Right hindlimb (tissue), 1 donor: ENCODE measurements around the gene KRTAP2-1.
"Not testable (repeated sequence)": the region's sequence is repeated elsewhere in the genome, so short reads cannot be mapped to it uniquely, and the experiment has no call there.

ENCODE experiments used
- DNase-seq: peaks from one replicate; pipeline ENCODE4 v3.0.0-alpha.2; 2018

Gene KRTAP2-1, protein sequence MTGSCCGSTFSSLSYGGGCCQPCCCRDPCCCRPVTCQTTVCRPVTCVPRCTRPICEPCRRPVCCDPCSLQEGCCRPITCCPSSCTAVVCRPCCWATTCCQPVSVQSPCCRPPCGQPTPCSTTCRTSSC

DNA sequence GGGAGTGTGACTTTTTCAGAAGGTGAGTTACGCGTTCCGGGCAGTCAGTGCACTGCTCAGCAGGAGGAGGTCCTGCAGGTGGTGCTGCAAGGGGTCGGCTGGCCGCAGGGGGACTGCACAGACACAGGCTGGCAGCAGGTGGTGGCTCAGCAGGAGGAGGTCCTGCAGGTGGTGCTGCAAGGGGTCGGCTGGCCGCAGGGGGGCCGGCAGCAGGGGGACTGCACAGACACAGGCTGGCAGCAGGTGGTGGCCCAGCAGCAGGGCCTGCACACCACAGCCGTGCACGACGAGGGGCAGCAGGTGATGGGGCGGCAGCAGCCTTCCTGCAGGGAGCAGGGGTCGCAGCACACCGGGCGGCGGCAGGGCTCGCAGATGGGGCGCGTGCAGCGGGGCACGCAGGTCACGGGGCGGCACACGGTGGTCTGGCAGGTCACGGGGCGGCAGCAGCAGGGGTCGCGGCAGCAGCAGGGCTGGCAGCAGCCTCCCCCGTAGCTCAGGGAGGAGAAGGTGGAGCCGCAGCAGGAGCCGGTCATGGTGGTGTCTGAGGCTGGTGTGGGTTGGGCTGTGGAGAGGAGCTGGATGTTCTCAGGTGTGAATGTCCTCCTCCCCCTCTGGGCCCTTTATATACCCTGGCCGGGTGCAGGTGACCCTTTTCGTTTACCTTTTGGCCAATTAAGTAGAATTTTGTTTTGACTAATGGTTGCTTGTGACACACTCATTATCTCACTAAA lies at the start of gene KRTAP2-1:
Gene KRTAP2-1, minus strand, starts transcription at position 582 of the 731 bp plus-strand sequence. Its CDS starts 49 bp downstream, at position 533.
- not testable (repeated sequence) for DNase-seq

DNA sequence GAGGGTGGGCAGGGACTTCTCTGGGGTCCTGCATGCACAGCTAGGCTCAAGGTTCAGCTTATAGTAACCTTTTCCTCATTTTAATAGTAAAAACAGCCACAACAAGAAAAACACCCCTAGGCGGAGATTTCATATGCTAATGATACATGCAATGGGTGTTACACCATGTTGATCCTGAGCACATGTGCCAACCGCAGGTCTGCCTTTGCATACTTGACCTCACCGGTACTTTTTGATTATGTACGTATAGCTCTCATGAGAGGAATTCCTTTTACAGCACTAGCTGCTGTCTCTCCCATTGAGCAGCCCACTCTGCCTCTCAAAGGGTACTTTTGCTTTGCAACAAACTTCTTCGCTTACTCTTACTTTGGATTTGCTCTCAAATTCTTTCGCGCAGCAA lies 48.9 kb upstream of the KRTAP2-1 start:
- DNase-seq: no peak

DNA sequence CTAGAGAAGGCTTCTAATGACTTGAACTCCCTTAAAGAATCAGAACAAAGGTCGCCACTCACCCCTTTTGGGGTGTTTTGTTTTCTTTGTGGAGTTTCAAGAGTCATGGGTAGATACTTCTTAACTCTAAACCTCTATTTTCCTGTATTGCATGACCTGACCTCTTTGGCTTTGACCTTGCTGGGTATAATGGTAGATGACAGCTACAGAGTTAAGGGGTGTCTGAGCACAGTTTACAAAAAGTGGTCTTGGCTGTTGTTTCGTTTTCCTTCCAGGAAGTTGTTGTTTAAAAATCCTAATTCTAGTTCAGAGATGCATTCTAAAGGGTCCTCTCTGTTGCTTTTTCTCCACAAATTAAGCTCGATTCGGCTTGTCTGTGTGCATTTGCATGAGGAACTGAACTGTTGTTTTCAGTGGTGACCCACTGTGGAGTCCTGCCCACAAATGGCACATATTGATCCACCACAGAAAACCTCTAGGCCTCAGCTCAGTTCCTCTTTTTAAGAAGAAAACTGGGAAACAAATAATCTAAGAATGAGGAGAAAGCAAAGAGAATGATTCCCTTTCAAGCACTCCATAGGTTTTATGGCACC lies 41.7 kb upstream of the KRTAP2-1 start:
- DNase-seq: not testable (repeated sequence)

DNA sequence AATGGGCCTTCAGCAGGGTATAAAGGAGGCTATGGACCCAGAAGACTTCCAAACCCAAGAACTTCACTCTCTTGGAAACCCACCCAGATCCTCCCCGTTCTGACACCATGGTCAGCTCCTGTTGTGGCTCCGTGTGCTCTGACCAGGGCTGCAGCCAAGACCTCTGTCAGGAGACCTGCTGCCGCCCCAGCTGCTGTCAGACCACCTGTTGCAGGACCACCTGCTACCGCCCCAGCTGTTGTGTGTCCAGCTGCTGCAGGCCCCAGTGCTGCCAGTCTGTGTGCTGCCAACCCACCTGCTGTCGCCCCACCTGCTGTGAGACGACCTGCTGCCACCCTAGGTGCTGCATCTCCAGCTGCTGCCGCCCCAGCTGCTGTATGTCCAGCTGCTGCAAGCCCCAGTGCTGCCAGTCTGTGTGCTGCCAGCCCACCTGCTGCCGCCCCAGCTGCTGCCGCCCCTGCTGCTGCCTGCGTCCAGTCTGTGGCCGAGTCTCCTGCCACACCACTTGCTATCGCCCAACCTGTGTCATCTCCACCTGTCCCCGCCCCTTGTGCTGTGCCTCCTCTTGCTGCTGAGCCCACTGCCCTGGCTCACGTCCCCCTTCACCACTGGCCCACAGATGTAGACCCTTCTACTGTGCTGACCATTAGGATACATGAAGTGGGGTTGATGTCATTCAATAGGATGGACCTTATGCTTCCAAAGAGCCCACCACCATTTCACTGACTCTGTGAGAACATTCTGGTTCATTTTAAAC lies 37.2 kb upstream of the KRTAP2-1 start, which contains the start of gene KRTAP4-7:
Gene KRTAP4-7, plus strand, starts transcription at position 51 of the 757 bp plus-strand sequence. Its CDS starts 57 bp downstream, at position 108.
- DNase-seq: not testable (repeated sequence)

DNA sequence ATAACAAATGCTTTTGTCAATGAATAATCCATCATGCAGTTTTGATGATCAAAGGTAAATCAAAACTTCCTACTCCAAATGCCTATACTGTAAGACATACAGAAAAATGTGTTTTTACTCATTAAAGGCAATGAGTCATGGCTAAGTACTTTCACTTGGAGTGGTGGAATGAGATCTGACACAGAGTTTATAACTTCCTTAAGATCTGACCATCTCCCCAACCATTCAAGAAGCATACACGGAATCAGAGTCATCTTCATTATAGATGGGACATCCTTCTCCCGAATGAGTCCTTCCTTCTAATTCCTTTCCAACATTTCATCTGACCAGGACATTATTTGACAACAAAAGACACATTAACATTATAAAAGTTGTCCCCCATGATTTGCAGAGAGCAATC lies 36.3 kb upstream of the KRTAP2-1 start:
- DNase-seq: not testable (repeated sequence)

DNA sequence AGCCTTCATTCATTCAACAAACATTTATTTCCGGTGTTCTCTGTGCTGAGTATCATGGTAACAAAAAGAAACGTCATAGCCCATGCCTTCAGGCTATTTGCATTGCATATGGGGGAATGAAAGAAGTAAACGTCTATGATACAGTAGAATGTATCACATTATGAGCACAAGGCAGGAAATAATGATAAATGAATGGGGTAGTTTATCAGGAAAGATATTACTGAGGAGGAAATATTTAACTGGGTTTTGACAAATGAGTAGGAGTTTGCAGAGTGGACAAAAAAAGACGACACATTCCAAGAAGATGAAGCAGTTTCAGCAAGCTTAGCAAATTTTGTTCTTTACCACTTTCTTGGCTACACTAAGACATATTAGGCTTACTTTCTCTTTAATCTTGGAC lies 35.5 kb upstream of the KRTAP2-1 start:
- no peak for DNase-seq

DNA sequence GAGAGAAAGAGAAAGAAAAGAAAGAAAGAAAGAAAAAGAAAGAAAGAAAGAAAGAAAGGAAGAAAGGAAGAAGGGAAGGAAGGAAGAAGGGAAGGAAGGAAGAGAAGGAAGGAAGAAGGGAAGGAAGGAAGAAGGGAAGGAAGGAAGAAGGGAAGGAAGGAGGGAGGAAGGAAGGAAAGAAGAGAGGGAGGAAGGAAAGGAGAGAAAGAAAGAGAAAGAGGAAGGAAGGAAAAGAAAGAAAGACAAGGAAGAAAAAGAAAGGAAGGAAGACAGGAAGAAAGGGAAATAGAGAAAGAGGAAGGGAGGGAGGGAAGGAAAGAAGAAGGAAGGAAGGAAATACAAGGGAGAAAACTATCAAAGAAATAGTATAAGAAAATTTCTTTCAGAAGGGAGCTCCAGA lies 29.7 kb upstream of the KRTAP2-1 start:
- no peak for DNase-seq

DNA sequence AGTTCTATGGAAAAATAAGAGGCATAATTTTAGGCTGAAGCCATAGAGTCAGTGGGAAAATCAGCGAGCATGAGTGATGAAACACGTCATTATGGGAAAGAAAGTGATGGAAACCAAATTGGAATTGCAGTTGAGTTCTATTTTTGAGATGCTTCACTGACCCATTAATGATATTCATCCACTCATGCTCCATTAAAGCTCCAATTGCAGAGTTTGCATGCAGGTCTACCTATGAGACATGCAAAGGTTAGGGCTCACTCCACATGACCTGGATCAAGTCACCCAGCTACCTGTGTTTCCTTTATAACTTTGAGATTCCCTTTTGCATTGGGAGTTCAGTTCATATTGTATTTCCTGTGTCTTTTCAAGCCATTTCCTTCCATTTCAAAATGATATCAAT lies 26.6 kb upstream of the KRTAP2-1 start:
- no peak for DNase-seq

DNA sequence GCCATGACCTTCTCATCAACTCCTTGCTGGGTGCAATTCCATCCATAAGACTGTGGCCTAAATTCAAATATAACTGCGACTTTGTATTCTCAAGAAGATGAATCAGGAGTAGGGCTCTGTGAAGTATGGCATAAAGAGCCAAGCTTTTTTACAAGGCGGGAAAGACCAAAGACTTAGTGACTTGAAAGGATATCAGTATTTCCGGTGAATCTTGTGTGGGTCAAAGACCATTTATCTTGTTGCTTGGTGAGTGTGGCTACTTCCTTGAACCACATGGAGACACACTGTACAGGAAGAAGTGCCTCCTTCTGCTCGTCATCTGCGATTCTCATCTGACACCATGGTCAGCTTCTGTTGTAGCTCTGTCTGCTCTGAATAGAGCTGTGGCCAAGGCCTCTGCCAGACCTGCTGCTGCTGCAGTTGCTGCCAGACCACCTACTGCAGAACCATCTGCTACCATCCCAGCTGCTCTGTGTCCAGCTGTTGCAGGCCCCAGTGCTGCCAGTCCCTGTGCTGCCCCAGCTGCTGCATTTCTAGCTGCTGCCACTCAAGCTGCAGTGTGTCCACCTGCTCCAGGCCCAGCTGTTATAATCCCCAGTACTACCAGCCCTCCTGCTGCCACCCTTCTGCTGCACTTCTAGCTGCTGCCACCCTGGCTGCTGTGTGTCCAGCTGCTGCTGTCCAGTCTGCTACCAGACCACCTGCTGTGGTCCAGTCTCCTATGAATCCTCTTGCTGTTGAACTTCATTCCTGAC lies 24.7 kb upstream of the KRTAP2-1 start:
- DNase-seq: peak; percentile 38

DNA sequence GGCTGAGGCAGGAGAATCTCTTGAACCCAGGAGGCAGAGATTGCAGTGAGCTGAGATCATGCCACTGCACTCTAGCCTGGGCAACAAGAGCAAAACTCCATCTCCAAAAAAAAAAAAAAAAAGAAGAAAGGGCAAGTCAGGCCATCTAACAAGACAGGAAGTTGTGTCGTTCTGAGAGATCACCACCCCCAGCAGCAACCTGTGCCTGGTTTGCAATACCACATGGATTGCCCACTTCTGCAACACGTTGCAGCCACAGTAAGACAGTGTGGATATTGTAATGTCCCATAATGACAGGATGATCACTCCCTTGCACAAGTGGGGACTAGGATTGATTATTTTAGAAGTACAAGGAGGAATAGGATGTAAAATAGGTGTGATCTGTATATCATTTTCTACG lies 21.9 kb upstream of the KRTAP2-1 start:
- no peak for DNase-seq

DNA sequence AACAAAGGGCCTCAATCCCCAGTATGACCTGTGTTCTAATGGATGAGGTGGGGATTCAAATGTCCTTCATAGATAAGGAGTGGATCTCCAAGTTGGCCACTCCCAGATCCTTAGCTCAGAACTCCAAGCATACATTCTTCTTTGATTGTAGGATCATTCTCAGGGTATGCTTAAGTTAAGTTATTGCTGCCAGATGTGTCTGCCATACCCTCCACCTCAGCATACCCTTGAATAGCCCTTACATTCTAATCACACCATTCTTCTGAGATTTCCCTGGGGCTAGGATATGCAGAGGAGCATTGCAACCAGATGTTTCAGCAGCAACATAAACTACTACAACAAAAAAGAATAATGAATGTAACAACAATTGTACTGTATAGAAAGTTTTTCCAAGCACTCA lies 20.2 kb upstream of the KRTAP2-1 start:
- no peak for DNase-seq

DNA sequence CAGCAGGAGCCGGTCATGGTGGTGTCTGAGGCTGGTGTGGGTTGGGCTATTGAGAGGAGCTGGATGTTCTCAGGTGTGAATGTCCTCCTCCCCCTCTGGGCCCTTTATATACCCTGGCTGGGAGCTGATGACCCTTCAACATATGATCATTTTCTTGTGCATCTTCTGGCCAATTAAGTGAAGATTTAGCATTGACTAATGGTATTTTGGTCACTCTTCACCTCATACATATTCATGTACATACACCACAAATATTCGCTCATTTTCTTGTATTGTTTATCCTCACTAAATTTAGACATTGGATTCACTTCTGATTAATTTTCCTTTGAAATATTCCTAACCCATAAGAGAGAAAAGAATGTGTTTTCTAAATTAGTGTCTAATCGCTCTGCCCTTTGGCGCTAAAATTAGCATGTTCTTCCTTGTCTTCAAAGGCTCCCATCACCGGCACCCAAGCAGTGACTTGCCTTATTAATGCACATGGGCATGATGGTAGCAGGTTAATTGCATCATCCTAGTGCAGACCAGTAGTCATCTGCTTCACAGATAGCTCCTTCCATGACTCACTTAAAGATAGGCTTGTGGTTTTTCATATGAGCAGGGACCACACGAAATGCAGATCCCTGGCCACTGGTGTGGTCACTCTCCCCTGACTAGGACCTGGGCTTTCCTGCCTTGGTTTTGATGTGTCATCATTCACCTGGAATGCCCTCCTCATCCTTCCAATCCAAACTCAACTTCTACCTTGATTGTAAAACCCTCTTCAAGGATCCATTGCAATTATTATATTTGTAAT lies 18.9 kb upstream of the KRTAP2-1 start, which contains the start of gene KRTAP2-4:
Gene KRTAP2-4, minus strand, starts transcription at position 51 of the 796 bp plus-strand sequence. Its CDS starts 34 bp downstream, at position 17.
- no peak for DNase-seq

DNA sequence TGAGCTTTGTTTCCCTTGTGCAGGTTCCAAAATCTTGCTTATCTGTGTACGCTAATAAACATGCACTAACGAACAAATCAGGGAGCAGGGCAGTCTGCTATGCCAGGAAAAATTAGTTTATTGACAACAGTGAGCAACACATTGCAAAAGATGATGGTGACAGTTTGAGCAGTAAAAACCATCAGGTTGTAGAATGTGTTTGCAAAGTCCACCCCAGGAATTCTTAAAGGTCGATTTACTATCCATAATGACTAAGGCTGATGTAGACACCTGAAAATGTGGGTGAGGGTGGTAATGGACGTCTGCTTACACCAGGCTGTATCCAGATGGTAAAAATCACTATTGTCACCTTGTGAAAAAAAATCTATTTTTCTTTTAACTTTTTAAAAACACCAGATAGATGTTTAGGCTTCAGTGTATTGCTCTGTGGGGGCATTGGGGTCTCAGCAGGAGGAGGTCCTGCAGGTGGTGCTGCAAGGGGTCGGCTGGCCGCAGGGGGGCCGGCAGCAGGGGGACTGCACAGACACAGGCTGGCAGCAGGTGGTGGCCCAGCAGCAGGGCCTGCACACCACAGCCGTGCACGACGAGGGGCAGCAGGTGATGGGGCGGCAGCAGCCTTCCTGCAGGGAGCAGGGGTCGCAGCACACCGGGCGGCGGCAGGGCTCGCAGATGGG lies 18.0 kb upstream of the KRTAP2-1 start:
- DNase-seq: not testable (repeated sequence)

DNA sequence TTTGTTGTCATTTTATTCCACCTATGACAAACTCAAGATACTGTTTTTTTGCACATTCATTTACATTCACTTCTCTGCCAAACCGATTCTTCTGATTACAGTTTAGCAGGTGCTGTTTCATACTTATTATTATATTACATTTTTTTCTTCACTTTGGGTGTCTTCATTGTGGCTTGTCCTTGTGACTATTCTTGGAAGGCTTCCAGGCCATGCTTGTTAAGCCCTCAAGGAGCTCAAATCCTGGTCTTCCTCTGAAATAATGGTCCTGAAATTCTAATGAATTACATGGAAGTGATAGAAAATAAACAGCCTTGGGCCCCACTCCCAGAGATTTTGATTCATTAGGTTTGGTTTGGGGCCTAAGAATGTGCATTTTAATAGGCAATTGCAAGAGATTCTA lies 17.2 kb upstream of the KRTAP2-1 start:
- no peak for DNase-seq

DNA sequence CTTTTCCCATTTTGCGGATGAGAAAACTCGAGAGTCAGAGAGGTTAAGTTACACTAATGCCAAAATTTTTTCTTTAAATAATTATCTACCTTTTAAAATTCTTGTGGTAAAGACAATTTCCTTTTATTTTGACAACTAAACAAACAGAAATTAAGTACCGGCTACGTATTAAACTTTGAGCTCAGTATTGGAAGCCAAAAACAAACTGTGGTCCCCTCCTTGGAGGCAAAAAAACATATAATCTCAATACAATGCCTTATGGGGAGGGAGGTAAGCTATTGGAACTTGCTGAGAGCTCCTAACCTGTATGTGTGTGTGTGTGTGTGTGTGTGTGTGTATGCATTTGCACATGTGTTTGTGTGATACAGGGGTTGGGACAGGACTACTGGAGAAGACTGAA lies 16.3 kb upstream of the KRTAP2-1 start:
- DNase-seq: no peak

DNA sequence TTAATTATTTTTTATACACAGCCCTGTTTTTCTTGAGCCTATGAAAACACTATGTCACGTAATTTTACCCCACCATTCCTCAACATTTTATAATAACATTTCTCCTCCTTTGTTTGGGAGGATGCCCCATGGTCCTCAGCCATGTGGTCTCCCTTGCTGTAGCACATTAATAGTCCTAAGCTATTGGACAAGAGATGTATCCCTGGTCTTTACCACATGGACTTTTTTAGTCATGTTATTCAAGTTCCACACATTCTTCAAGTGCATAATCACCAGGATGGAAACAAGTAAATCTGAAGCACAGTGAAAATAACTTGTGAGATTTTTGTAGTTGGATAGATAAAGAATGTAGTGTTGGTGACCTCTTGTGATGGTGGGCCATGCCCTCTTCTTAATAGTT lies 14.8 kb upstream of the KRTAP2-1 start:
- DNase-seq: no peak

DNA sequence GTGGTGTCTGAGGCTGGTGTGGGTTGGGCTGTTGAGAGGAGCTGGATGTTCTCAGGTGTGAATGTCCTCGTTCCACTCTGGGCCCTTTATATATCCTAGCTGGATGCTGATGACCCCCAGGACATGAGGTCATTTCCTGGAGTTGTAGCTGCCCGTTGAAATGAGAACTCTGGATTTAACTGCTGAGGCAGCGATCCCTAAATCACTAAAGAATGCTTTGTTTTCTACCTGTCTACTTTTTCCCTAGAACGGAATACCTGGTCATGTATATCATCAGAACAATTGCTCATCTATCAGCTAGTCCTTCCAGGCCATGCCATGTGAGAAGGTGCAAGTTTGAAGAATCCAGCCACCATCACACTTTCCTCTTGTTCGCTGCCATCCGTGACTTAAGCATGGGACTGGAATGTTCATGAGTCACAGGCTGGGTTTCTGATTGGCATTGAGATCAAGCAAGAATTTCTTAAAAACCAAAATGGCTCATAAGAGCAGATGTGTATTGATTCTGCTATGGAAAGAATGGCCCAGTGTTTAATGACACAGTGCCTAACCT lies 13.0 kb upstream of the KRTAP2-1 start, which contains the start of gene KRTAP2-3:
Gene KRTAP2-3, minus strand, starts transcription at position 63 of the 553 bp plus-strand sequence. CDS start 64 bp downstream, outside the sequence.
- DNase-seq: no peak

DNA sequence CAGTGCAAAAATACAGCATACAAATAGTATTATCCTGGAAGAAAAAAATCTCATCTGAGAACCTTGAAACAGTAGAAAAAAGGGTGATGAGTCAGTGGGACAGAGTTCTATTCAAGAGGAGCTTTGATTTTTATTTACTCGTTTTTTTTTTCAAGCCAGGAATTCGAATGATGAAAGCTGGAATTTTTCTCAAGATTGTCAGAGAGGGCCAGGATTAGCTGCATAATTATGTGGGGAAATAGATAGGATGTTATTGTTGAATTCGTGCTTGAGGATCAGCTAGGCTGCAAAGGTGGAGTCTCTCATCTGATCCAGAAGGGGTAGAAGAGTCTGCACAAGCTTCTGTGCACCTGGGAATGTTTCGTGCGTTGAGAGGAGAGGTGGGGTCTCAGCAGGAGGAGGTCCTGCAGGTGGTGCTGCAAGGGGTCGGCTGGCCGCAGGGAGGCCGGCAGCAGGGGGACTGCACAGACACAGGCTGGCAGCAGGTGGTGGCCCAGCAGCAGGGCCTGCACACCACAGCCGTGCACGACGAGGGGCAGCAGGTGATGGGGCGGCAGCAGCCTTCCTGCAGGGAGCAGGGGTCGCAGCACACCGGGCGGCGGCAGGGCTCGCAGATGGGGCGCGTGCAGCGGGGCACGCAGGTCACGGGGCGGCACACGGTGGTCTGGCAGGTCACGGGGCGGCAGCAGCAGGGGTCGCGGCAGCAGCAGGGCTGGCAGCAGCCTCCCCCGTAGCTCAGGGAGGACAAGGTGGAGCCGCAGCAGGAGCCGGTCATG lies 12.3 kb upstream of the KRTAP2-1 start:
- DNase-seq: not testable (repeated sequence)

DNA sequence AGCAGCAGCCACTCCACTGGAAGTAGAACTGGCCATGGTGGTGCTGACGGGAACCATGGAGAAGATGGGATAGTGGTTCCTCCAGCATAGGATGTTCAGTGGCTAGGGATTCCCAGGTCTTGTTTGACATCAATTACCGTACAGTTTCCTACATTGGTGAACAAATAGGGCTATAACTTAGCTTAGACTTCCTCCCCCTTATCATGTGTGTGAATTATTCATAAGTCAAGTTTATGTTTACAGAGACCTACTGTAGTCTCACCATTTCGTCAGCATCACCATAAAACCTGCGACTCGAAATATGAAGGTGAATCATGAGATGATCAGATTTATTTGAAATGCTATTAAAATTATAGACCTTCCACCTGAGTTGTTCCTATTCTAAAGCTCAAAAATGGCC lies 11.6 kb upstream of the KRTAP2-1 start:
- DNase-seq: no peak

DNA sequence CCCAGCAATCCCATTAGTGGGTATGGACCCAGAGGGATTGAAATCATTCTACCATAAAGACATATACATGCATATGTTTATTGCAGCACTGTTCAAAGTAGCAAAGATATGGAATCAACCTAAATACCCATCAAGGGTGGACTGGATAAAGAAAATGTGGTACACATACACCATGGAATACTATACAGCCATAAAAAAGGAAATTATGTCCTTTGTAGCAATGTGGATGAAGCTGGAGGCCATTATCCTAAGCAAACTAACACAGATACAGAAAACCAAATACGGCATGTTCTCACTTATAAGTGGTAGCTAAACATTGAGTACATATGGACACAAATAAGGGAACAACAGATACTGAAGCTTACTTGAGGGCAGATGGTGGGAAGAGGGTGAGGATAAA lies 10.4 kb upstream of the KRTAP2-1 start:
- no peak for DNase-seq
